ENCODE results near the gene FCER2. TPM values are rescaled to one million over a fixed set of nuclear protein-coding genes. Genes with fewer than 3 reads are reported as not detected.

The FCER2 gene
- total and polyA plus RNA-seq, 2 of the 13 experiments (the other 11 are each of a cell fraction or from before 2014, with no cell fraction given), result not detected

DNA sequence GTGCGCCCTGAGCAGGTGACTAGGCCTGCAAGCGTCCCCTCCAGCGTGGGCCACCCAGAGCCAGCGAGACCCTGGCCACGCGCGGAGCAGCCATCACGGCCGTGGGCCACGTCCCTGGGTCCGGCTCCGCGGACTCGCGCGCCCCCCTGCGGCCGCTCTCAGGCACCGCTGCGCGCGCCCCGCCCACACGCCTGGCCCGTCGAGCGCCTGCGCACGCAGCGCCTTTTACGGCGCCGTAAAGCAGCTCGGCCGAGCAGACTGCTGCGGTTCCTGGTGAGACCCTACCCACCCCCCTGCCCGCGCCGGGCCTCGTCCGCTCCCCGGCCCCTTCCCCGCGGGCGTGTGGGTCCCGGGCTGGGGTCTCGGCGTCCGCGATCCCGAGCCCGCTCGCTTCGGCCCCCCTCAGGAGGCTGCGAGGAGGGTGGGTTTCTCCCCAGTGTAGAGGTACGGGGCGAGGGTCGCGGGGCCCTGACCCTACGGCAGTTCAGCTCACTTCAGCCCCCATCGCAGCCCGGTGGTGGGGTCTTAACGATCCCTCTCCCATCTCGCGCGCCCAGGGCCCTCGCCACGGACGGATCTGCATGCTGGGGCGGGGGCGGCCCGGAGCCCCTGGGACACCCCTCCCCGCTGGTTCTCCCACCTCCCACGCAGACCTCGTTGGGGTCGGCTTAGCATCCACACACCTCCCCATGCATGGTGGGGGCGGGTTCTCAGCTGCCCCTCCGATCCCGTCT, 21.2 kb downstream of the FCER2 start, which contains the start of gene TRAPPC5 (continued):
- TF ChIP-seq, protein P1, sequence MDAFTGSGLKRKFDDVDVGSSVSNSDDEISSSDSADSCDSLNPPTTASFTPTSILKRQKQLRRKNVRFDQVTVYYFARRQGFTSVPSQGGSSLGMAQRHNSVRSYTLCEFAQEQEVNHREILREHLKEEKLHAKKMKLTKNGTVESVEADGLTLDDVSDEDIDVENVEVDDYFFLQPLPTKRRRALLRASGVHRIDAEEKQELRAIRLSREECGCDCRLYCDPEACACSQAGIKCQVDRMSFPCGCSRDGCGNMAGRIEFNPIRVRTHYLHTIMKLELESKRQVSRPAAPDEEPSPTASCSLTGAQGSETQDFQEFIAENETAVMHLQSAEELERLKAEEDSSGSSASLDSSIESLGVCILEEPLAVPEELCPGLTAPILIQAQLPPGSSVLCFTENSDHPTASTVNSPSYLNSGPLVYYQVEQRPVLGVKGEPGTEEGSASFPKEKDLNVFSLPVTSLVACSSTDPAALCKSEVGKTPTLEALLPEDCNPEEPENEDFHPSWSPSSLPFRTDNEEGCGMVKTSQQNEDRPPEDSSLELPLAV (CRISPR knock-in tag; conservative IDR thresholded peaks at IDR 0.05; ENCODE audit: low read depth), result no peak
- TF ChIP-seq KLF16 (CRISPR knock-in tag; IDR thresholded peaks at IDR 0.05) (no peak), FOXA3 (CRISPR knock-in tag; IDR thresholded peaks at IDR 0.05) (no peak), DNMT1 (CRISPR knock-in tag; IDR thresholded peaks at IDR 0.05) (peak; percentile 73), ZNF343 (CRISPR knock-in tag; IDR thresholded peaks at IDR 0.05) (peak; percentile 75; the same call in 1 of the 2 replicates), ZNF552 (CRISPR knock-in tag; IDR thresholded peaks at IDR 0.05; ENCODE audit: borderline replicate concordance) (no peak), NAIF1 (CRISPR knock-in tag; IDR thresholded peaks at IDR 0.05; ENCODE audit: borderline replicate concordance) (peak; percentile 58; the same call in 1 of the 2 replicates), AKAP8 (CRISPR knock-in tag; IDR thresholded peaks at IDR 0.05) (no peak), XRCC5 (optimal IDR thresholded peaks at IDR 0.05; ENCODE audit: low read length) (peak; percentile 27), FIP1L1 (IDR thresholded peaks at IDR 0.05; ENCODE audit: borderline replicate concordance, insufficient read depth, low read depth, low read length) (no peak), THAP11 (CRISPR knock-in tag; IDR thresholded peaks at IDR 0.05) (peak; percentile 88), MYNN (CRISPR knock-in tag; IDR thresholded peaks at IDR 0.05; ENCODE audit: low read depth) (no peak), RCOR2 (CRISPR knock-in tag; IDR thresholded peaks at IDR 0.05) (no peak), ELF4 (CRISPR knock-in tag; IDR thresholded peaks at IDR 0.05; ENCODE audit: borderline replicate concordance) (no peak), ZNF260 (CRISPR knock-in tag; IDR thresholded peaks at IDR 0.05; ENCODE audit: borderline replicate concordance, low read depth) (no peak), TBX3 (IDR thresholded peaks at IDR 0.05; ENCODE audit: borderline replicate concordance) (no peak), POLR2G (IDR thresholded peaks at IDR 0.05; ENCODE audit: low read depth, low read length) (peak; percentile 52; the same call in 1 of the 2 replicates)
- TF ChIP-seq, protein P2, sequence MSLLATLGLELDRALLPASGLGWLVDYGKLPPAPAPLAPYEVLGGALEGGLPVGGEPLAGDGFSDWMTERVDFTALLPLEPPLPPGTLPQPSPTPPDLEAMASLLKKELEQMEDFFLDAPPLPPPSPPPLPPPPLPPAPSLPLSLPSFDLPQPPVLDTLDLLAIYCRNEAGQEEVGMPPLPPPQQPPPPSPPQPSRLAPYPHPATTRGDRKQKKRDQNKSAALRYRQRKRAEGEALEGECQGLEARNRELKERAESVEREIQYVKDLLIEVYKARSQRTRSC (CRISPR knock-in tag; IDR thresholded peaks at IDR 0.05; ENCODE audit: low read depth), result no peak
- TF ChIP-seq, protein P3, sequence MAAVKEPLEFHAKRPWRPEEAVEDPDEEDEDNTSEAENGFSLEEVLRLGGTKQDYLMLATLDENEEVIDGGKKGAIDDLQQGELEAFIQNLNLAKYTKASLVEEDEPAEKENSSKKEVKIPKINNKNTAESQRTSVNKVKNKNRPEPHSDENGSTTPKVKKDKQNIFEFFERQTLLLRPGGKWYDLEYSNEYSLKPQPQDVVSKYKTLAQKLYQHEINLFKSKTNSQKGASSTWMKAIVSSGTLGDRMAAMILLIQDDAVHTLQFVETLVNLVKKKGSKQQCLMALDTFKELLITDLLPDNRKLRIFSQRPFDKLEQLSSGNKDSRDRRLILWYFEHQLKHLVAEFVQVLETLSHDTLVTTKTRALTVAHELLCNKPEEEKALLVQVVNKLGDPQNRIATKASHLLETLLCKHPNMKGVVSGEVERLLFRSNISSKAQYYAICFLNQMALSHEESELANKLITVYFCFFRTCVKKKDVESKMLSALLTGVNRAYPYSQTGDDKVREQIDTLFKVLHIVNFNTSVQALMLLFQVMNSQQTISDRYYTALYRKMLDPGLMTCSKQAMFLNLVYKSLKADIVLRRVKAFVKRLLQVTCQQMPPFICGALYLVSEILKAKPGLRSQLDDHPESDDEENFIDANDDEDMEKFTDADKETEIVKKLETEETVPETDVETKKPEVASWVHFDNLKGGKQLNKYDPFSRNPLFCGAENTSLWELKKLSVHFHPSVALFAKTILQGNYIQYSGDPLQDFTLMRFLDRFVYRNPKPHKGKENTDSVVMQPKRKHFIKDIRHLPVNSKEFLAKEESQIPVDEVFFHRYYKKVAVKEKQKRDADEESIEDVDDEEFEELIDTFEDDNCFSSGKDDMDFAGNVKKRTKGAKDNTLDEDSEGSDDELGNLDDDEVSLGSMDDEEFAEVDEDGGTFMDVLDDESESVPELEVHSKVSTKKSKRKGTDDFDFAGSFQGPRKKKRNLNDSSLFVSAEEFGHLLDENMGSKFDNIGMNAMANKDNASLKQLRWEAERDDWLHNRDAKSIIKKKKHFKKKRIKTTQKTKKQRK (IDR thresholded peaks at IDR 0.05; ENCODE audit: low read length), result no peak
- TF ChIP-seq, protein P4, sequence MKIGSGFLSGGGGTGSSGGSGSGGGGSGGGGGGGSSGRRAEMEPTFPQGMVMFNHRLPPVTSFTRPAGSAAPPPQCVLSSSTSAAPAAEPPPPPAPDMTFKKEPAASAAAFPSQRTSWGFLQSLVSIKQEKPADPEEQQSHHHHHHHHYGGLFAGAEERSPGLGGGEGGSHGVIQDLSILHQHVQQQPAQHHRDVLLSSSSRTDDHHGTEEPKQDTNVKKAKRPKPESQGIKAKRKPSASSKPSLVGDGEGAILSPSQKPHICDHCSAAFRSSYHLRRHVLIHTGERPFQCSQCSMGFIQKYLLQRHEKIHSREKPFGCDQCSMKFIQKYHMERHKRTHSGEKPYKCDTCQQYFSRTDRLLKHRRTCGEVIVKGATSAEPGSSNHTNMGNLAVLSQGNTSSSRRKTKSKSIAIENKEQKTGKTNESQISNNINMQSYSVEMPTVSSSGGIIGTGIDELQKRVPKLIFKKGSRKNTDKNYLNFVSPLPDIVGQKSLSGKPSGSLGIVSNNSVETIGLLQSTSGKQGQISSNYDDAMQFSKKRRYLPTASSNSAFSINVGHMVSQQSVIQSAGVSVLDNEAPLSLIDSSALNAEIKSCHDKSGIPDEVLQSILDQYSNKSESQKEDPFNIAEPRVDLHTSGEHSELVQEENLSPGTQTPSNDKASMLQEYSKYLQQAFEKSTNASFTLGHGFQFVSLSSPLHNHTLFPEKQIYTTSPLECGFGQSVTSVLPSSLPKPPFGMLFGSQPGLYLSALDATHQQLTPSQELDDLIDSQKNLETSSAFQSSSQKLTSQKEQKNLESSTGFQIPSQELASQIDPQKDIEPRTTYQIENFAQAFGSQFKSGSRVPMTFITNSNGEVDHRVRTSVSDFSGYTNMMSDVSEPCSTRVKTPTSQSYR (CRISPR knock-in tag; IDR thresholded peaks at IDR 0.05; ENCODE audit: borderline replicate concordance), result no peak
